Inflammatory macrophage treated with lipopolysaccharide for 4 hours (primary cell): ENCODE measurements around the gene SPNS2.

ENCODE experiments used
- DNase-seq: peaks from one replicate; pipeline ENCODE4 v3.0.0-alpha.2; 2020

Gene SPNS2

DNA sequence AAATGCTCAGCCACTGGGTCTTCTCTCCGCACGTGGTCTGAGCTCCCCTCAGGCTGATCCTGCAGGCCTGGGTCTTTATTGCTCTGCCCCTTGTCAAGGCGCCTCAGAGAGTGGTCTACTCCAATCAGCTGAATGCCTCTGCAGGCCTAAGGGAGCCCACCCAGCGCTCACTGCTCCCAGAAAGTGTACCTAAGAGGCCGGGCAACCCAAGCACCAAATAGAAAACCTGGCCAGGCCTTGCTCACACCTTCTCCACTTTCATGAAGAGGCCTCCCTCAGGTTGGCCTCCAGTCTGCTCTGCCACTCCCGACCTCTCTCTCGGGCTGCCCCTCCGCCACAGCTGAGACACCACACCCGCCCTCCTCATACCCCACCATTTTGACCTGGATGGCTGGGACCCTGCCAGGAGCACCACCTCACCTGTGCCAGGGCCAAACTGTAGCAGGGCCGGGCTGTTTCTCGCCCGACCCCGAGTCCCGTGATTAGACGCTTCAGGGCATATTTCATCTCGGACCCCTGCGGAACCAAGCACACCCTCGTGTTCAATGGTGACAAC lies 55.8 kb downstream of the SPNS2 start:
- no peak for DNase-seq

- DNase-seq: peak; percentile 98
These were observed 56.5 kb downstream of the SPNS2 start, which contains the start of gene MYBBP1A for GRCh38 chr17:4554997-4555799. Gene MYBBP1A, minus strand, starts transcription at chr17:4555384. Its CDS starts 60 bp downstream, at chr17:4555324.

- DNase-seq: no peak
These were observed 57.4 kb downstream of the SPNS2 start for GRCh38 chr17:4555873-4556759.

GRCh38 chr17:4556996-4557395 lies 58.3 kb downstream of the SPNS2 start:
- no peak for DNase-seq

- no peak for DNase-seq
These were observed 59.1 kb downstream of the SPNS2 start for GRCh38 chr17:4557626-4558346.

- no peak for DNase-seq
These were observed 59.8 kb downstream of the SPNS2 start for GRCh38 chr17:4558347-4558971.

DNA sequence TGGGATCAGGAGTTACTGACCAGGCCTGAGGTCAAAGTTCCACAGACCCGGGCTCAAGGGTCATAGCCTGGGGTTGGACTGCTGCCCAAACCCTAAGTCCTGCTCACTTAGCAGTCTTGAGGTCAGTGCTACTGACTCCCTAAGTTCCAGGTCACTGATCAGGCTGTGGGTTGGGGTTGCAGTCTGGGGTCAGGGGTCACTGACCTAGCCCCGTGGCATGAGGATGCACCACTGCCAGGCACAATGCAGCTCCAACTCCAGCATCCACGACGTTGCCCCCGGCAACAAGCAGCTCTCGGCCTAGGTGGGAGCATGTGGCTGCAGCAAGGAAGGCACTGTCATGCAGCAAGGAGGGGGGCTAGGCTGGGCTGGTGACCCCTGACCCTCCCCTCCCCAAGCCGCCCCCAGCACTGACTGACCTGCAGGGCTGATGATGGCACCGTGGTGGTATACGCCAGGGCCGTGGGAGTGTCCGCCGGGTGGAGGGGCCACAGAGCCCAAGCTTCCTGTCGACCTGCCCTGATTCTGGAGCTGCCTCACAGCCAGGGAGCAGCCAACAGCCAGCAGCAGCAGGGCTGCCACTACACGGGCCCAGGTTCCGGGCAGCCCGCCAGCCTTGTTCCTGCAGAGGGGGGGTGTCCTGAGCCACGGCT lies 60.6 kb downstream of the SPNS2 start:
- DNase-seq: no peak

GRCh38 chr17:4559966-4560365 lies 61.3 kb downstream of the SPNS2 start:
- no peak for DNase-seq

DNA sequence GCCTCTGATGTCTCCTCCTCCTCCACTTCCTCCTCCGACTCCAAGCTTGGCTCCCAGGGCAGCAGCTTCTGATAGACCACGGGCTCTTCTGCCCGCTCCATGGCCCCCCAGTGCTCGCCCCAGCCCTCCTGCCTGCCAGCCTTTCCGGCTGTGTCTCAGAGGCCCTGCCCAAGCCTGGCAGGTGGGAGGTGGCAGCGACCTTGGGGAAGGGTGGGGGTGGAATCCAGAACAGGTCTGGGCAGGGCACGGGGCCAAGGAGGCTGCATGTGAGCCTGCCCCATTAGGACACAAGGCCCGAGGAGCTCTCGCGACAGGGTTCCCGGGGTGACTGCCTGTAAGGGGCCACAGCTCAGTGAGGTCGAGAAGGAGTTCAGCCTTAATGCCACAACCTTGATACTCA lies 61.7 kb downstream of the SPNS2 start, which contains the start of gene GGT6:
GGT6 (minus strand) TSS at position 157 of the 400 bp plus-strand sequence; CDS start at position 101, 56 bp downstream.
- no peak for DNase-seq

- no peak for DNase-seq
These were observed 62.2 kb downstream of the SPNS2 start for GRCh38 chr17:4560837-4561256.

DNA sequence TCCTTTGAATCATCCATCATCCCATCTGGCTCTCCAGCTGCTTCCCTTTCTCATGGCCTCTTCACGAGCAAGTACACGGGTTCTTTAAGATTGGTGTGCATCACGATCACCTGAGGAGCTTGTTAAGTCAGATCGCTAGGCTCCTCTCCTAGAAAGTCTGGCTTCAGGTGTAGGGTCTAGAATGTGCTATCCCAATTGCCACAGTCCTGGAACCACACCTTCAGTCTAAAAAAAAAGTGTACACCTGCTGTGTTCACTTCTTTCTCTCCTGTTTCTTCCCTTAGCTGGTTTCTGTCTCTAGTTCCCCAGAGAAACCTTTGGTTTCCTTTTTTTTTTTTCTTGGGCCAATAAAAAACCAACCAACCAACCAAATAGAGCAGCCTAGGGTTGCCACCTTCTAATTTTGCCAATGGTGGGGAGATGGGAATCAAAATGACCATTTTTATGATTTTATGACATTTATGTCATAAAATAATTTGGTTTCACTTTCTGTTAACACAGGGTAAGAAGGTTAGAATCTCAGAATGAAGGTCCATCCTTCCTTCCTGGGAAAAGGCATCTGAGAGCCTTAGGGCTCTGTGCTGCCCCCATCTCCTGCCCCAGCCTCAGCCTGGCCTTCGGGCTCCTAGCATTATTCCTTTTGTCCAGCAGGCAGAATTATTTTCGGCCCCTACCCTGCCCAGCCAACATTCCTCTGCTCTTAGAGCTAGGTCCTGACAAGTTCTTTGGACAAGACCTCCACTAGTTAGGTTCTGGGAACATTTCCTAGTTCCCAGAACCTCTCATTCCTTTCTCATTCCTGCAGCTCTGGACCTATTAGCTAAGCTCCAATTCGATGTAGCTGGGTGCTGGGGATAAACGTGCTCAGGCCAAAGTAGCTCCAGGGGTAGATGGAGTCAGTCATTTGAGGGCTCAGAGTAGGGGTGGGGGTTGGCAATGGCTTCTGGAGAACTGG lies 63.6 kb downstream of the SPNS2 start:
- peak; percentile 10 for DNase-seq

DNA sequence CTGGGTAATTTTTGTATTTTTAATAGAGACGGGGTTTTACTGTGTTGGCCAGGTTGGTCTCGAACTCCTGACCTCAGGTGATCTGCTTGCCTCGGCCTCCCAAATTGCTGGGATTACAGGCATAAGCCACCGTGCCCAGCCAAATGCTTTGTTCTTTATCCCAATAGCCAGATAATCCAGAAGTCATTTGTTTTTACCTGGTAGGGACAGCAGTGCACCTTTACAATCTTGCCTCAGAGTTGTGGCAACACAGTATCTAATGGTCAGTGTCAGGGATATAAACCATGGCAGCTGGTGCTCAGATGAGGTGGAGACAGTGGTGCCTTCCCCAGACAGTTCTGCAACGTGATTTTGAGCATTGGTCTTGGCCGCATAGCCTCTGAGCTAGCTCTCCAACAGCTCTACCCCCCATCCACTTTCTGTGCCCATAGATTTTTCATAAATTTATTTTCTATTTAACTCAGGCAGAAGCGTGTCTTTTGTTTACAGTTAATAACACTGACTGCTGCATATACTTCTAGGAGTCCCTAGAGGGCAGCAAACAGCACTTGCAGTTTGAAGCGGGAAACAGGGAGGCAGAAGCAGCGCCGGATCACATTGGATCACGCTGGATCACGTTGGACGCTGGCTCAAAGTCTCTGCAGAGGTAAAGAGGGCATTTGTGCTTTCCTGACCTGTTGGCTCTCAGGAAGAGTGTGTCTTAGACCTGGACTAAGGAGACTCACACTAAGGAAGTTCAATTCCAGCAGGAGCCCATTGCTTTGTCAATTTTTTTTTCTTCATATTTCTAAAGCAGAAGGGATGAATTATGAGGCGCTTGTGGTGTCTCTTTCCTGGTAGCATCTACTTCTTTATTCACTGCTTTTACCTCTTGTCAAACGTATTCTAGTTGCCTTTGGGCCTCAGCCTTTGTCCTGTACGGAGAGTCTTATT lies 66.8 kb downstream of the SPNS2 start:
- DNase-seq: peak; percentile 83

- peak; percentile 49 for DNase-seq
These were observed 68.1 kb downstream of the SPNS2 start for GRCh38 chr17:4566785-4567184.

DNA sequence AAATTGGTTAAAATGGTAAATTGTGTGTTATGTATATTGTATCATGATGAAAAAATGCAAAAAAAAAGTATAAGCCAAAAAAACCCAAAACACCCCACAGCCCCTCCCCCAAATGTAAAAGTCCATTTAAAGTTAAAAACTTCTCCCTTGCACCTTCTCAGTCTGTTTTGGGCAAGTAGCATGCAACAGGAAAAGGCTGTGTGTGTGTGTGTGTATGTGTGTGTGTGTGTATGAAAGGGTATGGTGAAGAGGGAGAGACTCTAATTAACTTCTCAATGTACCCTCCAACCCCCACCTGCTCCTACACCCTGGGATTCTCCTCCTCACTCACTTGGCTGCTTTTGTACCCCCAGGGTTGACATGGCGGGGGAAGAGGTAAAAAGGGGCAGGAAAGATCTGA lies 70.9 kb downstream of the SPNS2 start:
- no peak for DNase-seq

GRCh38 chr17:4572131-4572530 lies 73.5 kb downstream of the SPNS2 start:
- DNase-seq: no peak

DNA sequence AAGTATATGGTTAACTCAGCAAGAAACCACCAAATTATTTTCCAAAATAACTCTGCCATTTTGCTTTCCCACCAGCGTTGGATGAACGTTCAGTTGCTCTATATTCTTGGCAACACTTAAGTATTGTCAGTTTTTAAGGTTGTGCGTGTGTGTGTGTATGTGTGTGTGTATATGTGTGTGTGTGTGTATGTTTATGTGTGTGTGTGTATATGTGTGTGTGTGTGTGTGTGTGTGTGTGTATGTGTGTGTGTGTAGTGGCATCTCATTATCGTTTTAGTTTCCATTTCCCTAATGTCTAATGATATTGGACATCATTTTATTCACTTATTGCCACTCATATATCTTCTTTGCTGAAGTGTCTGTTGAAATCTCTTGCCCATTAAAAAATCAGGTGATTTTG lies 74.4 kb downstream of the SPNS2 start:
- DNase-seq: no peak

GRCh38 chr17:4573669-4574068 lies 75.0 kb downstream of the SPNS2 start:
- DNase-seq: peak; percentile 94

- peak; percentile 33 for DNase-seq
These were observed 75.9 kb downstream of the SPNS2 start for GRCh38 chr17:4574448-4575045.

DNA sequence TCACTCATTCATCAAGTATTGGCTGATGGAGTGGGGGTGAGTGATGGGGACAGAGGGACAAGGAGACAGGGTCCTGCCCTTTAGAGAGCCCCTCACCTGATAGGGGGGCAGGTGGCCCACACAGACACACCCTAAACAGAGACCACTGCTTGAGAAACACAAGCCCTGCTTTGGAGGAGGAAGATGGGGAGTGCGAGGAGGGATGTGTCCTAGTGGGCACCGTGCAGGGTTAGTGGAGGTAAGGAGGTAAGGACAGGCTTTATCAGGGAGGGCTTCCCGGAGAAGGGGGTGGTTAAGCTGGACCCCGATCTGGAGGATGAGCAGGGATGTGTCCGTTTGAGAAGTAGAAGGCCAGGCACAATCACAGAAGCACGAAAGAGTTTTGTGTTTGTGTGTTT lies 77.5 kb downstream of the SPNS2 start:
- no peak for DNase-seq
